NCI-H146 treated with DMSO at 0.1 percent for 48 hours (cell line): ENCODE measurements around the gene IL10RB.

Experiments
- DNase-seq: peaks from one replicate; lab custom pipeline; 2025; ENCODE audit not compliant: unreplicated experiment; lab: John Stamatoyannopoulos, UW

IL10RB gene

DNA sequence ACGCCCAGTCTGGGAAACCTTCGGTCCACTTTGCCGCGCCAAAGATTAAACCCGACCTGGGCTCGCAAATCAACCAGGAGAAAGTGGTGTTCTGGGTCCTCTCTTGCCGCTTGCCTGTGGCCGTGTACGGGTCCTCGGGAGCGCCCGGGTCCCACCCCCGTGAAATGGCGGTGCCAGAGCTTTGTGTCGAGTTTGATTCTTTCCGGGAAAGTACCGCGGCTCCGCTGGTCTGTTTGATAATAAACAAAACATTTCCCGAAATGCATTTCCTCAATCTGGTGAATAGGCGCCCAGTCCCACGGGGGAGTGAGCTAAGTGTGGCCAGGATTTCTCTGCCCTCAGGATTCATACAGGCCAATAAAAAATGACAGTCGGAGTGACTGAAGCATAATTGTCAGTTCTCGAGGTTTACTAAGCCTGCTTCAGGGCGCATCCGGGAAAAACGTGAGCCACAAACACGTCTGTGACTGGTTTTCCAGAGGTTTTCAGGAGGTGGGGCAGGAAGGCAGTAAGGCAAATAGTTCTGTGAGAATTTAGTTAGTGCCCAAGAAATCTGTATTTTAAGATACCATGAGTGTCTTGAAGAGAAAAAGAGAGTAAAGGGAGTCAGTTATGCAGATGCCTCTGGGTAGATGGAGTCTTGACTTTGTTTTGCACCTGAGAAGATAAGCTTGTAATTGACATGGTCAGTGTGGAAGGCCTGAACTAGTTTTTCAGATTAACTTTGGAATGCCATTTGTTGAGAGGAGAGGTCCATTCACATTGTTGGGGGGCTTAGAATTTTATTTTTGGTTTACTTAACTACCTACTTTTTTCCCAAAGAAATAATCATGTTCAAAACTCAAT lies 59.3 kb downstream of the IL10RB start:
- DNase-seq: peak; percentile 37

DNA sequence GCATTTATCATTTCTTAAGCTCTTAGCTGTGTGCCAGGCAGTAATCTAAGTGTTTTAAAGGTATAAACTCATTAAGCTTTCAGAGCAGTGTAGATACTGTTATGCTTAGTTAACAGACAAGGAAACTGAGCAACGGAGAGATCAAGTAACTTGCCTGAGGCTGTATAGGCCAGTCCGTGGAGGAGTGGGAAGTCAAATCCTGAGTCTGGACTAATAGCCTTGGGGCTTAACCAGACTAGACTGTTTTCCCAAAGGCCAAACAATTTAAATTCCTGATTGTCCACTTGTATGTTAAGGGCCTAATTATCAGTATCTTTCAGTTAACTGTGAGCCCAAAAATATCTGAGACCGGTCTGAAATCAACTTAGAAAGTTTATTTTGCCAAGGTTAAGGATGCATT lies 61.2 kb downstream of the IL10RB start:
- no peak for DNase-seq

DNA sequence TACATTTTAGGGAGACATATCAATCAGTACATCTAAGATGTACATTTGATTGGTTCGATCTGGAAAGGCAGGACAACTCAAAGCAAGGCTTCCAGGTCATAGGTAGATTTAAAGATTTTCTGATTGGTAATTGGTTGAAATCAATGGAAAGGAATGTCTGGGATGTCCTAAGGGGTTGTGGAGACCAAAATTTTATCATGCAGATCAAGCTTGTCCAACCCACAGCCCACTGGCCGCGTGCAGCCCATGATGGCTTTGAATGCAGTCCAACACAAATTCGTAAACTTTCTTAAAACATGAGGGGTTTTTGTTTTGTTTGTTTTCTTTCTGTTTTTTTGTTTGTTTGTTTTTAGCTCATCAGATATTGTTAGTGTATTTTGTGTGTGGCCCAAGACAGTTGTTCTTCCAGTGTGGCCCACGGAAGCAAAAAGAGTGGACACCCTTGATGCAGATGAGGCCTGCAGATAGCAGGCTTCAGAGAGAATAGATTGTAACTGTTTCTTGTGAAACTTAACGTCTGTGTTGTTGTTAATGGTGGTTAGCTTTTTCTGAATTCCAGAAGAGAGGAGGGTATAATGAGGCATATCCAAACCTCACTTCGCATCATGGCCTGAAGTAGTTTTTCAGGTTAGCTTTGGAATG lies 61.7 kb downstream of the IL10RB start:
- DNase-seq: no peak

DNA sequence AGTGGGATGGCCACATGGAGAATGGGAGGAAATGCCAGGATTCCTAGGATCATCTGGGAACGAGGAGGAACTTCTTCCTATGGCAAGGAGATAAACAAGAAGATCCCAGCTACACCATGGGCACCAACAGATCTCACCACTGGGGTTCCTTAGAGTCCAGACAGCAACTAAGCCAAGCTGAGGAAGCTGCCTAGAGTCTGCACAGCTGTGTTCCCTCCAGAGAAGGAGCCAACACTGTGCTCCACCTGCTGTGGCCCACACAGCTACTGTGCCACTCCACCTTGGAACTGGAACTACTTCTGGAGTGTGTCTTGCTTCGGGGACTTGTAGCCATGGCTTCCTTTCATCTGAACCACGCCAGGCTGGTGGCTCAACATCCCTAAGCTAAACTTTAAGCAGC lies 64.6 kb downstream of the IL10RB start:
- DNase-seq: no peak

DNA sequence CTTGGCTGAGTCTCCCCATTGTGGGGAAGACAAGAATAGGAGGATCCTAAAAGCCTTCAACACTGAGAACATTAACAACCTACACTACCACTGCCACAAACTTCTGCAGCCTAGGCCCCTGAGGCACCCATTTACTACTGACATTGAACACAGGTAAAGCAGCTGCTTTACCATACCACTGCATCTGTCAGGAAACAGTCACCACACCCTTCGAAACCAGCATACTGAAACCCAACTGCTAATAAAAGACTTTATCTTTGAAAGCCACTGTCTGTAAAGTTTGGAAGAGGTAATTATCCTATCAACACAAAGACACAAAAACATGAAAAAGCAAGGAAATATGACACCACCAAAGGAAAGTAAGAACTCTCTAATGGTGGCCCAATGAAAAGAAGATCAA lies 66.0 kb downstream of the IL10RB start:
- DNase-seq: no peak

DNA sequence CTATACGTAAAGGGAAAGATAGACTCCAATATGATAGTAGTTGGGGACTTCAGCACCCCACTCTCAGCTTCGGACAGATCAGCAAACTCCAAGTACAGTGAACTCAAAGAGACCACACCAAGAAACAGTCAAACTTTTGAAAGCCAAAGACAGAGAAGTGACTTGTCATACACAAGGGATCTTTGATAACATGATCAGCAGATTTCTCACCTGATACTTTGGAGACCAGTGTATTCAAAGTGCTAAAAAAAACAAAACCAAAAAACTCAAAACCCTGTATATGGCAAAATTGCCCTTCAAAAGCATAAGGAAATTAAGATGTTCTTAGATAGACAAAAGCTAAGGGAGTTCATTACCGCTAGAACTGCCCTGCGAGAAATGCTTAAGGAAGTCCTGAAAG lies 68.0 kb downstream of the IL10RB start:
- DNase-seq: no peak

DNA sequence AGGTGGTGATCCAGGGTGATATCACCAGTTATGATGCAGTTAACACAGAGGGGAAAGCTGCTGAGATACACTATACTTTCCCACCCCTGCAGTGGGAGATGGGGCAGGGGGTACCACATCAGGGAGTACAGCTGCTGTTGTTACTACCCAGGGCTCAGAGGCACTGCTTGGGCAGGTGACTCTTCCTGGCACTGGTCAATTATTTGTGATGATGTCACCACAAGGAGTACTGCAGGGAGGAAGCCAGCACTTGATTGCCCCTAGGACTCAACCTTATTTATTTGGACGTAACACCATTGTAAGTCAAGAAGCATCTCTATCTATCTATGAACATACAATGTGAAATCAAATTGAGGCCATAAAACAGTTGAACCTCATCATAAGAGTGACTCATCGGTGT lies 68.7 kb downstream of the IL10RB start:
- DNase-seq: no peak

DNA sequence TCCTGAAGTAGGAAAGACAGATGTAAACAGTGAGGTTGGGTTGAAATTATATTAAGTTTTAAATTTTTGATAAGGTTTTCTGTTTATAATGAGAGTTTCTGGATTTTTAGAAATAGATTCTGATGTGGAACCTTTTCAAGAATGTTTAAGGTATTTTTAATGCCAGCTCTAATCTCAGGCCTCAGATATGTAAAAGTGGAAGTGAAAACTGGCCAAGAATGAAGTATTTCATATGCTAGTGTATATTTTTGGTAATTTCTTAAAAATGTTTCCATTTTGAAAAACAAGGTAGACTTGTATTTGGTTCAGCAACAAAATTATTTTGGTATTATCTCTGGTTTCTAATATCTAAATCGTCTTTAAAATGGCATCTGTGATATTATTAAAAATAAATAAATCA lies 73.0 kb downstream of the IL10RB start:
- DNase-seq: no peak

DNA sequence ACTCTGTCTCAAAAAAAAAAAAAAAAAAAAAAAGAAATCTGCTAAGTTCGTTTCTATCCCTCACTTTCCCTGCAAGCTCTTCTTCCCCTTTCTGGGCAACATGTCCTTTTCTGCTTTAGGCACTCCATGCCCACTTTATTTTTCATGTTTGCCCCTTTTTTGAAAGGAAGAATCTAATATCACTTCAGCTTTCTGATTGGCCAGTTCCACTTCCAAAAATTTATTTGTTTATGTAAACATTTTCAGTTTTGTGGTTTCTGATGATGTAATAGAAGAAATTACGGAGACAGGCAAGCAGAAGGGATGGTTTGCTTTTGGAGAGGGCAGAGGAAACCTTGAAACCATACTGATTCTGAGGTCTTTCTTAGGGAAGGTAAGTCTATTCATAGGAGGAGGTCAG lies 73.8 kb downstream of the IL10RB start:
- no peak for DNase-seq

DNA sequence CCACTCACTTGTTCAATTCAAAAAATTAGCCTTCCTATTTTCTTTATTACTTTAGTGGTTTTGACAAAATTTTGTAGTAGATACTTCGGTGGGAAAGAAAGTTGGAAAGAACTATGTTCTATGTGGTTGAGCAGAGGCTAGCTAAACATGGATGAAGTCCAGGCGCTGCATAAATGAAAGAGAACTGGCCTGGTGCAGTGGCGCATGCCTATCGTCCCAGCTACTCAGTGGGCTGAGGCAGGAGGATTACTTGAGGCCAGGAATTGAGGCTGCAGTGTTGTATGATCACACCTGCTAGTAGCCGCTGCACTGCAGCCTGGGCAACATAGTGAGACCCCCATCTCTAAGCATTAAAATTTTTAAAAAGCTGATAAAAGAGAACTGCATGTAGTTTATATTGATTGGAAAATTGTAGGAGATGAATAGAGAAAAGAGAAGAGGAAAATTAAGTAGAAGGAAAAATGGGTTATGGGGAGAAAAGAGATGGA lies 79.6 kb downstream of the IL10RB start:
- no peak for DNase-seq
